HG03066 (cell line): ENCODE measurements around the gene ARHGAP42.
"Not testable (repeated sequence)": the region's sequence is repeated elsewhere in the genome, so short reads cannot be mapped to it uniquely, and the experiment has no call there.

Experiments used
- ATAC-seq: cut with Tn5 transposase; IDR thresholded peaks from one replicate; pipeline ENCODE4 v1.9.1; 2021; ENCODE audit warnings: low read depth; ENCODE audit not compliant: unreplicated experiment

The ARHGAP42 gene, protein sequence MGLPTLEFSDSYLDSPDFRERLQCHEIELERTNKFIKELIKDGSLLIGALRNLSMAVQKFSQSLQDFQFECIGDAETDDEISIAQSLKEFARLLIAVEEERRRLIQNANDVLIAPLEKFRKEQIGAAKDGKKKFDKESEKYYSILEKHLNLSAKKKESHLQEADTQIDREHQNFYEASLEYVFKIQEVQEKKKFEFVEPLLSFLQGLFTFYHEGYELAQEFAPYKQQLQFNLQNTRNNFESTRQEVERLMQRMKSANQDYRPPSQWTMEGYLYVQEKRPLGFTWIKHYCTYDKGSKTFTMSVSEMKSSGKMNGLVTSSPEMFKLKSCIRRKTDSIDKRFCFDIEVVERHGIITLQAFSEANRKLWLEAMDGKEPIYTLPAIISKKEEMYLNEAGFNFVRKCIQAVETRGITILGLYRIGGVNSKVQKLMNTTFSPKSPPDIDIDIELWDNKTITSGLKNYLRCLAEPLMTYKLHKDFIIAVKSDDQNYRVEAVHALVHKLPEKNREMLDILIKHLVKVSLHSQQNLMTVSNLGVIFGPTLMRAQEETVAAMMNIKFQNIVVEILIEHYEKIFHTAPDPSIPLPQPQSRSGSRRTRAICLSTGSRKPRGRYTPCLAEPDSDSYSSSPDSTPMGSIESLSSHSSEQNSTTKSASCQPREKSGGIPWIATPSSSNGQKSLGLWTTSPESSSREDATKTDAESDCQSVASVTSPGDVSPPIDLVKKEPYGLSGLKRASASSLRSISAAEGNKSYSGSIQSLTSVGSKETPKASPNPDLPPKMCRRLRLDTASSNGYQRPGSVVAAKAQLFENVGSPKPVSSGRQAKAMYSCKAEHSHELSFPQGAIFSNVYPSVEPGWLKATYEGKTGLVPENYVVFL

DNA sequence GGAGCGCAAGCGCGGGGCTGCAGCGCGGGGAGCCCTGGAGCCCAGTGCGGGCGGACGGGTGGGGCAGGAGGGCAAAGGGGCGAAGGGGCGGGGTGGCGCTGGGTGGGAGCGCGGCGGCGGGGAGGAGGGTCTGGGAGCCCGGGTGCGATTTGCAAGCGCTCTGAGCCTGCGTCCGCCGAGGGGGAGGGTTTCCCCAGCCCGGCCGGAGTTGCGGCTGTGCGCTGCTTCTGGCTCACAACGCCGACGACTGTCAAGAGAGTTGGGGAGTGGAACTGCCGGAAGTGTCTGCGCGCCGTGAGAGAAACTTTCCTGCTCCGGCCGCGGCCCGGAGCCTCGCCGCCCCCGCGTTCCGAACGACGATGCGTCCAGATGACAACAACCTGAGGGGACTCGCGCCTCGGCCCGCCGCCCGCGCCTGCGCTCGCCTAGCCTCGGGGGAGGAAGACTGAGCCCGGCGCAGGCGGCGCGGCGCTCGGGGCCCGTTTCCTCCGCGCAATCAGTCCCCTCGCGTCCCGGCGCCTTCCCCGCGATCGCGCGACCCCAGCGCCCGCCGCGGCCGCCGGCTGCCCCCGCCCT is at the start of gene ARHGAP42:
ARHGAP42 (plus strand) TSS at position 235 of the 576 bp plus-strand sequence. CDS start 391 bp downstream, outside the sequence.
- peak; percentile 62 for ATAC-seq

DNA sequence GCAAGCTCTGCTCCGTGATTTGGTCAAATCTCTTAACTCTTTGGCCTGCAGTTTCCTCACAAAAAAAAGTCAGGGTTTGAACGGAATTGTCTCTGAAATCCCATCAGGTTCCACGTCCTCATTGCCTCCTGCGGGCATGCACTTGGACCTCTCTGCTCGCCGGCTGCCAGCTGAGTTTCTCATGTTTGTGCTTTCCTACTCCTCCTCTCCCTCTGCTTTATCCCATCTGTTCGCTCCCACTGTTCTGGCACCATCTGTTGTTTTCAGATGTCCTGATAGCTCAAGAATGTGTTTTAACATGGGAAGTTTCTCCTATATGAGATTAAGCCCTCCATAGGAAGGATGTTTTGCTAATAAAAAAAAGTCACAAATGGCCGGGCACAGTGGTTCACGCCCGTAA is 49.4 kb upstream of the ARHGAP42 start:
- no peak for ATAC-seq

DNA sequence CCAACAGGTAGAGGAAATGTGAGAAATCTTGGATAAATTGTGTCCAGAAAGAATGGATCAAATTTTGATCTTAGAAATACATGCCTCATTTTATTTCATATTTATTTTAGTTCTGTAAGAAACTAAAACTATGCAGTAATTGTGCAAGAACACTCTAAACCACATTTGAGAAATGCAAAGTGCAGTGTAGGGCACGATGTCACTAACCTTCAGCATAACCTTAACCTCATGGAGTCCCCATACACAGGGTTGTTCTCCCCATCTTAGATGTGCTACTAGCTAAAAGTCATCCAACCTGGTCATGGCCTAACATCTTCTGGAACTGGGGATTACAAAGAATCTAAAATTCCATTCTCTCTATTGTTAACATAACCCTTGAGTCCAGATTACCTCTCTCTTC is 48.4 kb upstream of the ARHGAP42 start:
- ATAC-seq, result no peak

- no peak for ATAC-seq
These were observed 47.9 kb upstream of the ARHGAP42 start for GRCh38 chr11:100639140-100639539.

DNA sequence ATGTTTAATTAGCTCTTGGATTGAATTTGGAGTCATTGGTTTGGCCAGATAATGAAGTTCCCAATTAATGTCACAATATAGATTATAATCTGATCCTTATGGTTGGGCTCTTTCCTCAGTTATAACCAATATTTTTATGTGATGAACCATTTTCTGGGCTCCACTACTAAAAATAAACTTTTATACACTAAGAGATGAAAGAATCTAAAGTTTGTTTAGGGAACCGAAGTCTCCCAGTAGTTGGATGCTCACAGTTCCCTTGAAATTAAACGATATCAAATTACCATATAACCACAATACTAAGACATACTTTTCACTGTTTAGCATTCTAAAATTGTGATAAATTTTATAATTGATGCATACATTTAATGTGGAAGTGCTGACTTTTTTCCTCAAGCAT is 47.0 kb upstream of the ARHGAP42 start:
- no peak for ATAC-seq

DNA sequence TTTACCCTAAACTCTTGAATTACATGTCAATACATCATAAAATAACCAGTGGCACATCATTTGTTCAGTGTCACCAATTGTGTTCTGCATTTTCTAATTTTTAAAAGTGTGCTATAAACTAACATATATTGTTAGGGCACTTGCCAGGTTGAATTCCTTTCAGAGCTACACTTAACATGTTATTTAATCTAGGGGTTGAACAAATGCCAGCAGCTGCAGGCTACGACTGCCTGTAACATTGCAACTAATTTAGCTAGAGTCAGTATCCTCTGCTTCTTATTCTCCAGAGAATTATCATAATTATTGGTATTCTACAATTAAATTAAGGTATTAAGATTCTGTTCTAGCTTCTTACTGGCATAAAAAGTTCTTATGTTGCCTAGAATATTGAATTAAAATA is 46.4 kb upstream of the ARHGAP42 start:
- ATAC-seq, result no peak

- ATAC-seq, result no peak
These were observed 45.6 kb upstream of the ARHGAP42 start for GRCh38 chr11:100641456-100641855.

GRCh38 chr11:100646545-100646944 is 40.5 kb upstream of the ARHGAP42 start:
- ATAC-seq, result no peak

GRCh38 chr11:100647861-100648260 is 39.2 kb upstream of the ARHGAP42 start:
- no peak for ATAC-seq

DNA sequence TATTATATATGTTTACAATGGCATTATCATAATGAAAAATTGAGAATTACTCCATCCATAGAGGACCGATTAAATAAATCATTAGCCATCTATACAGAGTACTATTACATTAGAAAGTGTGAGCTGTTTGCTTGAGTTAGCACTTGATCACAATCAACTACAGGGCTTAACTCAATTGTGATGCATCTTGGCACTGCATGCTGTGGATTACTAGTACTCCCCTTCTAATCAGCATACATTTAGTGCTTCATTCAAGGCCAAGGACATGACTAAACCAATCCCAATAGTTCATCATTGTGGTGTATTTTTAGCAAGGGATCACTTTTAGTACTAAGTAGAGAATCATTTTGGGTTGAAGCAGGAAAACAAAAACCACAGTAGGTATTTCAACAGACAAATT is 23.5 kb upstream of the ARHGAP42 start:
- ATAC-seq, result no peak

DNA sequence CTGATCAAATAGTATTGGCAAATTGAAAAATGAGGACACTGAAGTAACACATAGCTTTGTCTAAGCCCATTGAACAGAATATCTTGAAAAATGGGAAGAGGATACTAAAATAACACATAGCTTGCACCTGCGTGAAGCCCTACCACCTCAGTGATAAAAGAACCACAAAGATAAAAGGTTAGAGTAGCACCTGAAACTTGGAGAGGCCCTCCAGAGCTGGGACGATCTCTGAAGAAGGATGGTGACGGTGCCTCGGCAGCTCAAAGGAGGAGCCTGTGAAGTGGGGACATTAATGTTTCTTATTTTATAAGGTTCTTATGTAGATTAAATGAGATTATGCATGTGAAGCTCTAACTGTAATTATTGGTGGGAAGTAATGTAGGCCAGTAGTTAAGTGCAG is 23.1 kb upstream of the ARHGAP42 start:
- no peak for ATAC-seq

GRCh38 chr11:100666816-100667215 is 20.3 kb upstream of the ARHGAP42 start:
- ATAC-seq, result not testable (repeated sequence)

GRCh38 chr11:100667449-100667848 is 19.6 kb upstream of the ARHGAP42 start:
- ATAC-seq, result no peak

DNA sequence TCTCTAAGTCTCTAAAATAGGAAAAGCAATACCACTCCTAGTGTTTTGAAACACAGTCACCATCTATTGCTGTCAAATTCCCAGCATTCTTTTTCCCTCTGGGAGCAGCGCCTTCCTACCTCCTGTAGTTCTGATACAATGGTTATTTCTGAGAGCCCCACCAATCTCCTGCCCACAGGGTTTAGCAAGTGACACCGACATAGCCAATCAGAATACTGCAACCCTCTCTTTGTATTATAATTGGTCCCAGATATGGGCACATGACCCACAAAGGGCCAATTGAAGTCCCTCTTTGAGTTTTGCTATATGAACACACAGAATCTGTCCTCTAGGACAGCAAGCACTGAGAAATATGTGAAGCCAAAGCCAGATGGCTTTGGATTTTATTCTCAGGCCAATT is 16.9 kb upstream of the ARHGAP42 start:
- ATAC-seq, result no peak

- no peak for ATAC-seq
These were observed 15.6 kb upstream of the ARHGAP42 start for GRCh38 chr11:100671471-100671870.

- no peak for ATAC-seq
These were observed 14.5 kb upstream of the ARHGAP42 start for GRCh38 chr11:100672498-100673033.

DNA sequence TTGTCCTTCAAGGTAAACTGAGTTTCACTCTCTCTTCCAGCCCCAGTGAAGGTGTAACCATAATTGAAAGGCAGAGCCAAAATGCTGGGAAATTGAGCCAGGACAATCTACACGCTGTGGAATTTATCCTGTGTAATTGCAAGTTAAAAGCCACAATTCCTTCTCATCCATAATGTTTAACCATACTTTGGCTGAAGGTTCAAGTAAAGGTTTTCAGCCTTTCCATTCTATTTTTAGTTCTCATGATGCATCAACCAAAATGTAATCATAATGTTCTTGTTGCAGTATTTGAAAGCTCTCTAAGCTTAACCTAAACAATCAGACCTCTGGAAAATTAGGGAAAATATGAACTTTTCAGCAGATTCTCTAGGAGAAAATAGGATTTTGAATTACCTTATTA is 14.0 kb upstream of the ARHGAP42 start:
- ATAC-seq, result no peak

DNA sequence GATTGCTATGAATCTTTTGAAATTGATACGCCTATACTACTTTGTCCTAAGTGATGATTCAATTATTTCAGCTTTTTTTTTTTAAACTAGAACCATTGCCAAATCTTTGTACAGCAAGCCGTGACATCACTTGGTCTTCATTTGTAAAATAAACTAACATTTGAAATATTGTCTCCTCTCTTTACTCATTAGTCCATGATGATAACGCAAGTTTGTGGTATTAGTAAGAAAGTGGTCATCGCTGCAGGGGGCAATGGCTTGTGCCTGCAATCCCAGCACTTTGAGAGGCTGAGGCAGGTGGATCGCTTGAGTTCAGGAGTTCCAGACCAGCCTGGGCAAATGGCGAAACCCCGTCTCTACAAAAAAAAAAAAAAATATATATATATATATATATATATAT is 12.9 kb upstream of the ARHGAP42 start:
- no peak for ATAC-seq

DNA sequence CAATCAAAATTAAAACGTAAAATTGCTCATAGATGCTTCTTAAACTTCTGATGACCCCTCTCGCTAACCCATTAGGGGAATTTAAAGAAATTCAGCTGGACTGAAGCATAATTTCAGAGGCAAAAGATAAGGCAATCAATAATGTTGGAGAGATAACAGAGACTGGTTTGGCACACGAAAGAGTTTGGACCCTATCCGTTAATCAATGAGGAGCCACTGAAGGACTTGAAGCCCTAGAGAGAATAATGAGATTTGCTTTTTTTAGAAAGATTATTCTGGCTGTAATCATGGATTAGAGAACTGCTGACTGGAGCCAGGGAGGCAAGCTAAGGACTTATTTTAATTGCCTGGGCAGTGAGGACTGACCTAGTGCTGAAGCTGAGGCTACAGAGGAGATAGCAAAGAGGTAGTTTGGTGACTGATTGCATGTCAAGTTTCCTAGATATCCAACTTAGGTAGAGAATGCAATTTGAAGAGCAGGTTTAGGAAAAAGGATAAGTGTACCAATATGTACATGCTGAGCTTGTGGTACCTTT is 11.9 kb upstream of the ARHGAP42 start:
- ATAC-seq, result no peak

- ATAC-seq, result no peak
These were observed 10.2 kb upstream of the ARHGAP42 start for GRCh38 chr11:100676901-100677300.

DNA sequence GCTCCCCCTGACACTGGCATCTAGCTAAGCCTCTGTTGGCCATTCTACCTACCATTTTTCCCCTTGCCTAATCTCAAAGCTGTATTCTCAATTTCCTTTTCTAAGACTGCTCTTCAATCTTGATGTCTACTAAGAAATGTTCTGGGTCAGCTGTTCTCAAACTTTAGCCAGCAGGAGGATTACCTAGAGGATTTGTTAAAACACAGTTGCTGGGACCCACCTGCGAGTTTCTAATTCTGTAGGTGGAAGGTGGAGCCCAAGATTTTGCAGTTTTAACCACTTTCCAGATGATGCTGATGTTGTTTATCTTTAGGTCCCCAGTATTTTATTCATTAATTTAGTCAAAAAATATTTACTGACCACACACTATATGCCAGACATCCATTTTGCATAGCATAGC is 9.3 kb upstream of the ARHGAP42 start:
- ATAC-seq, result no peak
